ENCODE results near the gene RAP1GAP. TPM values are rescaled to one million over a fixed set of nuclear protein-coding genes. Genes with fewer than 3 reads are reported as not detected.
A peak's percentile ranks its signal among the peaks of the same experiment; 100 is the strongest.

The RAP1GAP gene
- total and polyA plus RNA-seq, 9 of the 15 experiments (the other 6 are each of a cell fraction or from before 2014, with no cell fraction given): 0.29 to 30.2 (median 19.2) TPM

DNA sequence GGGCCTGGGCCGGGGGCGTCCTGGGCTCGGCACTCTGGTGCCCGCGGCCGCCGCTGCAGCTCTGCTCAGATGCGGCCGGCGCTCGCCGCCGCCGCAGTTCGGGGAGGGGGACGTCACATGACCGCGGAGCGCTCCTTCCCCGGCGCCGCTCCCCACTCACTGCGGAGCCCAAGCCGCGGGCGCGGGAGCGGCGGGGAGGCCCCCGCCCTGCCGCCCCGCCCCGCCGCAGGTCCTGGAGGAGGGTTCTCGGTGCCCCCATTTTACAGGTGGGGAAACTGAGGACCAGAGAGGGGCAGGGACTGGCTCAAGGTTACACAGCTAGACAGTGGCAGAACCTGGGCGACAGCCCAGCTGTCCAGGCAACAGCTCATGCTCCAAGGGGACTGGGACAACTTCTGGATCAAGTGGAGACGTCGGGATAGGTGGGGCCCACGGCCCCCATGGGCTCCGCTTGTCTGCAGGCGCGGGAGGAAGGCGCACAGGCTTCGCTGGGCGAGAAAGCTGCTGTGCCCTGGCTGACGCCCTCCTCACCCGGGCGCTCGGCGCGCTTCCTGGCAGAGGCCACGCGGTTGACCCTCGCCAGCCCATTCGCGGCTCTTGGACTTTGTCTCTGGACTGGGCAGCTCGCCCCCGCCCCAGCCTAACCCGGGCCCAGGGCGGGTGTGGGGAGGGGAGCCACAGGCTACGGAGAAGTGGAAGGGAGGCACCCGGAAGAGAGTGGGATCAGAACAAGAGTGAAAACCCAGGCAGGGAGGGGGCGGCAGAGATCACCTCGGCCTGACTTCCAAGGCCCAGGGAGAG is at the start of gene RAP1GAP (continued):
- no peak for TF ChIP-seq DNMT1 (IDR thresholded peaks at IDR 0.05)
- TF ChIP-seq, protein P1, sequence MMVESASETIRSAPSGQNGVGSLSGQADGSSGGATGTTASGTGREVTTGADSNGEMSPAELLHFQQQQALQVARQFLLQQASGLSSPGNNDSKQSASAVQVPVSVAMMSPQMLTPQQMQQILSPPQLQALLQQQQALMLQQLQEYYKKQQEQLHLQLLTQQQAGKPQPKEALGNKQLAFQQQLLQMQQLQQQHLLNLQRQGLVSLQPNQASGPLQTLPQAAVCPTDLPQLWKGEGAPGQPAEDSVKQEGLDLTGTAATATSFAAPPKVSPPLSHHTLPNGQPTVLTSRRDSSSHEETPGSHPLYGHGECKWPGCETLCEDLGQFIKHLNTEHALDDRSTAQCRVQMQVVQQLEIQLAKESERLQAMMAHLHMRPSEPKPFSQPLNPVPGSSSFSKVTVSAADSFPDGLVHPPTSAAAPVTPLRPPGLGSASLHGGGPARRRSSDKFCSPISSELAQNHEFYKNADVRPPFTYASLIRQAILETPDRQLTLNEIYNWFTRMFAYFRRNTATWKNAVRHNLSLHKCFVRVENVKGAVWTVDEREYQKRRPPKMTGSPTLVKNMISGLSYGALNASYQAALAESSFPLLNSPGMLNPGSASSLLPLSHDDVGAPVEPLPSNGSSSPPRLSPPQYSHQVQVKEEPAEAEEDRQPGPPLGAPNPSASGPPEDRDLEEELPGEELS (CRISPR knock-in tag; IDR thresholded peaks at IDR 0.05; ENCODE audit: borderline replicate concordance): no peak; the same call in 1 of the 2 replicates
- TF ChIP-seq ZNF282 (CRISPR knock-in tag; IDR thresholded peaks at IDR 0.05): 0 out of 2 replicates have a peak, but pooled peaks have one; percentile 22
- no peak for TF ChIP-seq NBN (IDR thresholded peaks at IDR 0.05; ENCODE audit: low read depth)
- TF ChIP-seq ZNF551 (CRISPR knock-in tag; IDR thresholded peaks at IDR 0.05): no peak
- TF ChIP-seq, protein P2, sequence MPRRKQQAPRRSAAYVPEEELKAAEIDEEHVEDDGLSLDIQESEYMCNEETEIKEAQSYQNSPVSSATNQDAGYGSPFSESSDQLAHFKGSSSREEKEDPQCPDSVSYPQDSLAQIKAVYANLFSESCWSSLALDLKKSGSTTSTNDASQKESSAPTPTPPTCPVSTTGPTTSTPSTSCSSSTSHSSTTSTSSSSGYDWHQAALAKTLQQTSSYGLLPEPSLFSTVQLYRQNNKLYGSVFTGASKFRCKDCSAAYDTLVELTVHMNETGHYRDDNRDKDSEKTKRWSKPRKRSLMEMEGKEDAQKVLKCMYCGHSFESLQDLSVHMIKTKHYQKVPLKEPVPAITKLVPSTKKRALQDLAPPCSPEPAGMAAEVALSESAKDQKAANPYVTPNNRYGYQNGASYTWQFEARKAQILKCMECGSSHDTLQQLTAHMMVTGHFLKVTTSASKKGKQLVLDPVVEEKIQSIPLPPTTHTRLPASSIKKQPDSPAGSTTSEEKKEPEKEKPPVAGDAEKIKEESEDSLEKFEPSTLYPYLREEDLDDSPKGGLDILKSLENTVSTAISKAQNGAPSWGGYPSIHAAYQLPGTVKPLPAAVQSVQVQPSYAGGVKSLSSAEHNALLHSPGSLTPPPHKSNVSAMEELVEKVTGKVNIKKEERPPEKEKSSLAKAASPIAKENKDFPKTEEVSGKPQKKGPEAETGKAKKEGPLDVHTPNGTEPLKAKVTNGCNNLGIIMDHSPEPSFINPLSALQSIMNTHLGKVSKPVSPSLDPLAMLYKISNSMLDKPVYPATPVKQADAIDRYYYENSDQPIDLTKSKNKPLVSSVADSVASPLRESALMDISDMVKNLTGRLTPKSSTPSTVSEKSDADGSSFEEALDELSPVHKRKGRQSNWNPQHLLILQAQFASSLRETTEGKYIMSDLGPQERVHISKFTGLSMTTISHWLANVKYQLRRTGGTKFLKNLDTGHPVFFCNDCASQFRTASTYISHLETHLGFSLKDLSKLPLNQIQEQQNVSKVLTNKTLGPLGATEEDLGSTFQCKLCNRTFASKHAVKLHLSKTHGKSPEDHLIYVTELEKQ (CRISPR knock-in tag; IDR thresholded peaks at IDR 0.05): 0 out of 2 replicates have a peak, but pooled peaks have one; percentile 43
- TF ChIP-seq MCM3 (IDR thresholded peaks at IDR 0.05): no peak
- TF ChIP-seq, protein P3, sequence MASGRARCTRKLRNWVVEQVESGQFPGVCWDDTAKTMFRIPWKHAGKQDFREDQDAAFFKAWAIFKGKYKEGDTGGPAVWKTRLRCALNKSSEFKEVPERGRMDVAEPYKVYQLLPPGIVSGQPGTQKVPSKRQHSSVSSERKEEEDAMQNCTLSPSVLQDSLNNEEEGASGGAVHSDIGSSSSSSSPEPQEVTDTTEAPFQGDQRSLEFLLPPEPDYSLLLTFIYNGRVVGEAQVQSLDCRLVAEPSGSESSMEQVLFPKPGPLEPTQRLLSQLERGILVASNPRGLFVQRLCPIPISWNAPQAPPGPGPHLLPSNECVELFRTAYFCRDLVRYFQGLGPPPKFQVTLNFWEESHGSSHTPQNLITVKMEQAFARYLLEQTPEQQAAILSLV (tag; IDR thresholded peaks at IDR 0.05): no peak
- no peak for TF ChIP-seq NFE2L1 (tag; IDR thresholded peaks at IDR 0.05; ENCODE audit: borderline replicate concordance, low read depth)
- TF ChIP-seq ZNF24 (IDR thresholded peaks at IDR 0.05): no peak
- TF ChIP-seq ZNF134 (CRISPR knock-in tag; conservative IDR thresholded peaks at IDR 0.05): no peak
- TF ChIP-seq ZNF184 (CRISPR knock-in tag; IDR thresholded peaks at IDR 0.05): no peak
- peak; percentile 6; the same call in 1 of the 2 replicates for TF ChIP-seq E2F3 (CRISPR knock-in tag; IDR thresholded peaks at IDR 0.05)
- TF ChIP-seq NCOA6 (IDR thresholded peaks at IDR 0.05): no peak
- no peak for TF ChIP-seq SP2 (IDR thresholded peaks at IDR 0.05; ENCODE audit: extremely low read depth, low read depth, low read length, poor library complexity, severe bottlenecking)
- no peak for TF ChIP-seq TARDBP (IDR thresholded peaks at IDR 0.05)
- TF ChIP-seq HDAC3 (IDR thresholded peaks at IDR 0.05; ENCODE audit: borderline replicate concordance, partially characterized antibody): no peak
- TF ChIP-seq HEY1 (CRISPR knock-in tag; IDR thresholded peaks at IDR 0.05; ENCODE audit: borderline replicate concordance): no peak; the same call in 1 of the 2 replicates
- TF ChIP-seq, protein P4, sequence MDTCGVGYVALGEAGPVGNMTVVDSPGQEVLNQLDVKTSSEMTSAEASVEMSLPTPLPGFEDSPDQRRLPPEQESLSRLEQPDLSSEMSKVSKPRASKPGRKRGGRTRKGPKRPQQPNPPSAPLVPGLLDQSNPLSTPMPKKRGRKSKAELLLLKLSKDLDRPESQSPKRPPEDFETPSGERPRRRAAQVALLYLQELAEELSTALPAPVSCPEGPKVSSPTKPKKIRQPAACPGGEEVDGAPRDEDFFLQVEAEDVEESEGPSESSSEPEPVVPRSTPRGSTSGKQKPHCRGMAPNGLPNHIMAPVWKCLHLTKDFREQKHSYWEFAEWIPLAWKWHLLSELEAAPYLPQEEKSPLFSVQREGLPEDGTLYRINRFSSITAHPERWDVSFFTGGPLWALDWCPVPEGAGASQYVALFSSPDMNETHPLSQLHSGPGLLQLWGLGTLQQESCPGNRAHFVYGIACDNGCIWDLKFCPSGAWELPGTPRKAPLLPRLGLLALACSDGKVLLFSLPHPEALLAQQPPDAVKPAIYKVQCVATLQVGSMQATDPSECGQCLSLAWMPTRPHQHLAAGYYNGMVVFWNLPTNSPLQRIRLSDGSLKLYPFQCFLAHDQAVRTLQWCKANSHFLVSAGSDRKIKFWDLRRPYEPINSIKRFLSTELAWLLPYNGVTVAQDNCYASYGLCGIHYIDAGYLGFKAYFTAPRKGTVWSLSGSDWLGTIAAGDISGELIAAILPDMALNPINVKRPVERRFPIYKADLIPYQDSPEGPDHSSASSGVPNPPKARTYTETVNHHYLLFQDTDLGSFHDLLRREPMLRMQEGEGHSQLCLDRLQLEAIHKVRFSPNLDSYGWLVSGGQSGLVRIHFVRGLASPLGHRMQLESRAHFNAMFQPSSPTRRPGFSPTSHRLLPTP (IDR thresholded peaks at IDR 0.05; ENCODE audit: borderline replicate concordance, extremely low read depth, insufficient read length): no peak

All from K562 (cell line).